Panc1 (cell line): ENCODE data around the gene MACIR.

Source experiments
- CTCF ChIP-seq: fragments of 450-650 bp; IDR thresholded peaks from 2 replicates; pipeline ENCODE4 v1.5.1; 2017; ENCODE audit warnings: mild to moderate bottlenecking
- TCF7L2 ChIP-seq: IDR thresholded peaks from 2 replicates; pipeline ENCODE4 v1.6.1; 2011; ENCODE audit warnings: mild to moderate bottlenecking, low read depth, low read length, inconsistent platforms

- 0 out of 2 replicates have a peak, but pooled peaks have one; percentile 11 for TF ChIP-seq CTCF
- TF ChIP-seq TCF7L2 = no peak
These were observed at the start of gene MACIR for GRCh38 chr5:103258368-103258956.
